Activated CD8-positive, alpha-beta T cell treated with anti-CD3 and anti-CD28 coated beads for 36 hours (primary cell): ENCODE data around the gene LGALS4. TPM values are rescaled to one million over a fixed set of nuclear protein-coding genes. Genes with fewer than 3 reads are reported as not detected.

Experiments used
- ATAC-seq: fragments of 200-7000 bp; cut with Tn5 transposase; one replicate; pipeline ENCODE4 v1.10.0; 2021; ENCODE audit warnings: mild to moderate bottlenecking, moderate library complexity
- CTCF ChIA-PET: fragments of 350-600 bp; sonication (Branson Sonifier 250); formaldehyde crosslinking; loops from one replicate; lab custom pipeline; 2021; ENCODE audit warnings: antibody characterized with exemption; lab: Charles Lee
- POLR2A ChIA-PET: fragments of 350-600 bp; sonication (Branson Sonifier 250); formaldehyde crosslinking; loops from one replicate; lab custom pipeline; 2021; ENCODE audit warnings: antibody characterized with exemption; lab: Charles Lee
- DNase-seq: peaks from one replicate; pipeline ENCODE4 v3.0.0-alpha.2; 2020
- H3K27ac Mint-ChIP-seq: one replicate; pipeline ENCODE4 v1.8.0; 2021; ENCODE audit warnings: mild to moderate bottlenecking, mixed read lengths
- H3K27me3 Mint-ChIP-seq: one replicate; pipeline ENCODE4 v1.8.0; 2021; ENCODE audit warnings: mixed read lengths
- H3K36me3 Mint-ChIP-seq: one replicate; pipeline ENCODE4 v1.8.0; 2021; ENCODE audit warnings: low read depth, mixed read lengths
- H3K4me1 Mint-ChIP-seq: one replicate; pipeline ENCODE4 v1.8.0; 2021; ENCODE audit warnings: low read depth, mixed read lengths
- H3K4me3 Mint-ChIP-seq: one replicate; pipeline ENCODE4 v1.8.0; 2021; ENCODE audit warnings: mild to moderate bottlenecking, moderate library complexity, mixed read lengths
- H3K9me3 Mint-ChIP-seq: one replicate; pipeline ENCODE4 v1.8.0; 2021; ENCODE audit warnings: mixed read lengths
- CTCF ChIP-seq: fragments of 200-600 bp; IDR thresholded peaks from one replicate; pipeline ENCODE4 v1.8.0; 2022; ENCODE audit warnings: antibody characterized with exemption, mild to moderate bottlenecking
- intact Hi-C: fragments of 100-400 bp; cut with micrococcal nuclease; formaldehyde crosslinking; loops from one replicate; pipeline ENCODE4 v1.10.0; 2022
- total RNA-seq, 2 experiments: library from RNA; stranded (reverse); gene quantifications; one replicate each; pipeline ENCODE4 v1.2.3, GENCODE V29; 2021

LGALS4 gene
- total RNA-seq, 2 experiments from 2014 or later: 0.29 to 0.72 TPM

DNA sequence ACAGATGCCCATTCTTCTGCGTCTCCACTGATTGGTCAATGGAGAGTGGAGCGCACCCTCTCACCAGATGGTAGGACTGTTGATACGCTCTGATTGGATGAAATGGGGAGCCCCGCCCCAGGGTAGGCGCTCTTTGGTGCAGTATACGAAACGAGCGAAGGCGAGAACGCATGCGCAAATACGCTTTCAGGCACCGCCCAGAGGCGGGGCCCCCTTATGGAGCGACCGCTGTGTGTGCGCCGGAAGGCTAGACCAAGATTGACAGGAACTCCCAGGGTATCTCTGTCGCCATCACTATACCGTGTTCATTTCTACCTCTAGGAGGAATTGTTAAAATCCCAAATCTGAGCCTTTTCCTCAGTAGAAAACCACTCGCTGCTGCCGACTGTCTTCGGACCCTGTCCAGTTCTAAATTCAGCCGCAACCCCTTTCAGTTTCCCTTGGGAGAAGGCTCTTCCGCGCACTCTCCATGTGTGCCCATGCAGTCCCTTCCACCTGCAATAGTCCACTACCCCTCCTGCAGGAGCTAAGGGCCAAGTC, 37.8 kb upstream of the LGALS4 start:
- H3K36me3 Mint-ChIP-seq: peaks cover 40% of the 10 kb centered on the region
- ATAC-seq: peak; percentile 81
- POLR2A ChIA-PET: interaction anchor here (0.7 to 7.2 kb wide), 7 partner anchors 8 to 231 kb away, joined by 3 to 152 read pairs (median 6); partner anchors contain the start of genes ECH1, EIF3K and RINL
- H3K4me1 Mint-ChIP-seq: peaks cover 37% of the 10 kb centered on the region
- H3K4me3 Mint-ChIP-seq: peak overlapping the region; percentile 97
- peak overlapping the region; percentile 99 for H3K27ac Mint-ChIP-seq
- no peaks in the 10 kb centered on the region for H3K27me3 Mint-ChIP-seq
- TF ChIP-seq CTCF: no peak
- H3K9me3 Mint-ChIP-seq: no peaks in the 10 kb centered on the region
- no peak for DNase-seq
- CTCF ChIA-PET: interaction anchor here (1.1 to 4.4 kb wide), 3 partner anchors 15 to 80 kb away, joined by 3 to 20 read pairs (median 4); partner anchors contain the start of genes MRPS12 and SARS2
- intact Hi-C loops: loop anchor here (5.0 kb wide), 1 partner anchor 82 kb away; the partner anchor contains the start of genes MRPS12 and SARS2

DNA sequence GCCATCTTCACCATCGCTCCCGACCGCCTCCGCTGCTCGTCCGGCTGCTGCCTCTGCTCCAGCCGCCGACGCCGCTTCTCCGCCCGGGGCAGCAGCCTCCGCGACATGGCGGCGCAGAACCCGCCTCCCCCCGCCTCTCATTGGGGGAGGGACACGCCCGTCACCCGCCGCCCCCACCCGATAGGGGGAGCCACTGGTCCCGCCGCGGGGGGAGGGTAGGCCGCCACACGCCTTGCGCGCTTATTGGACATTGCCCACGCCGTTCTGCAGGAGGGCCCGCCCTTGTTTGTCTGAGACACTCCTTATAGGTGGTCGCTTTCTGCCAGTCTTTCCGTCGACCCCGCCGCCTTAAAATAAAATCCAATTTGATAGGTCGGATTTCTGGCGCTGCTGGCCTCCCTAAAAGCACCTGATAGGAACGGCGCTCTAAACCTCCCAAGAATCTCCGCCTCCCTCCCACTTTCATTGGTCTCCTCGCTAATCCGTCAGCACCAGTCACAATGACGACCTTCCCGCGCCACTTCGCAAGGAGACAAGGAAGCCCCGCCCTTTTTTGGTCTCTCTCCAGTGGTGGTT, 37.2 kb upstream of the LGALS4 start, which contains the start of gene HNRNPL:
Gene HNRNPL (minus strand): TSS at position 127 of the 576 bp plus-strand sequence. CDS start 20 bp downstream, at position 107.
- TF ChIP-seq CTCF: no peak
- Mint-ChIP-seq H3K4me1 (peaks cover 40% of the 10 kb centered on the region), H3K9me3 (no peaks in the 10 kb centered on the region), H3K36me3 (peaks cover 44% of the 10 kb centered on the region), H3K27ac (peak within 1 kb of the TSS; percentile 99), H3K4me3 (peak within 1 kb of the TSS; percentile 97), H3K27me3 (no peaks in the 10 kb centered on the region)
- CTCF ChIA-PET: interaction anchor here (0.8 to 4.4 kb wide), 5 partner anchors 19 to 120 kb away, joined by 3 to 20 read pairs (median 7); partner anchors contain the start of genes MRPS12 and SARS2
- peak; percentile 71 for ATAC-seq
- POLR2A ChIA-PET: interaction anchor here (0.8 to 7.2 kb wide), 9 partner anchors 11 to 115 kb away, joined by 3 to 152 read pairs (median 6); partner anchors contain the start of genes ECH1 and RINL
- intact Hi-C loops: loop anchor here (5.0 to 10.0 kb wide), 2 partner anchors 82 to 115 kb away; partner anchors contain the start of genes MRPS12 and SARS2
- peak; percentile 100 for DNase-seq

DNA sequence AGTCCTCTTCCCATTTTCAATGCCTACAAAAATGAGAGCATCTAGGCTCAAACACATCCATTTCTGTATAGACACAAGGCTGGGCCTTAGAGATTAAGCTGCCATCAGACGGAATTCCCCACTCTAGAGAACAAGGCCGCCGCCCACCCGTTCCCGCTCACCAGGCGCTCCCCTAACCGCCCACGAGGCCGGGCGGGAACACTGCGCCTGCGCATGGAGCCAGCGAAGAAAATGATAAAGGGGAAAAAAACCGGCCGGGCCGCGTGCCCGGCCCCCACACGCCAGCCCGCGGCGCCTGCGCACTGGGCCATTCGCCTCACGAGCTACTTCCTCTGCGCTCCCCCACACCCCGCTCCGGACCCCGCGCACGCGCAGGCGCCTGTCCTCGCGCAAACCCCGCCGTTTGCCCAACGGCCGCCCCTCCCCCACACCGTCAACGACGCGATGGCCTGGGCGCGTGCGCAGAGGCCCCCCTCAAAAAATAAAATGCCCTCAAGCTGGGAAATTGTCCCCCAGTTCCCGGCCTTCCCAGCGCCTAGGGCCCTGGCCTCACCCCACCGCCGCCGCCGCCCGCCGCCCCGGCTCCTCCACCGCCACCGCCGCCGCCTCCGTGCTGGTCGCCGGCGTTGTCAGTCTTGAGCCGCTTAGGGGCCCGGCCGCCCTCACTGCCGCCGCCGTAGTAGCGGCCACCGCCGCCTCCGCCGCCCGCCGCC, 36.6 kb upstream of the LGALS4 start:
- peak overlapping the region; percentile 99 for H3K27ac Mint-ChIP-seq
- H3K9me3 Mint-ChIP-seq: no peaks in the 10 kb centered on the region
- DNase-seq (peak; percentile 99), ATAC-seq (peak; percentile 21)
- TF ChIP-seq CTCF: no peak
- peak overlapping the region; percentile 97 for H3K4me3 Mint-ChIP-seq
- intact Hi-C loops: loop anchor here (10.0 kb wide), 1 partner anchor 115 kb away; no protein-coding TSS in a partner anchor
- H3K4me1 Mint-ChIP-seq: peaks cover 43% of the 10 kb centered on the region
- H3K27me3 Mint-ChIP-seq: no peaks in the 10 kb centered on the region
- peaks cover 48% of the 10 kb centered on the region for H3K36me3 Mint-ChIP-seq
- ChIA-PET CTCF (interaction anchor here (0.5 to 2.8 kb wide), 7 partner anchors 9 to 507 kb away, joined by 3 to 13 read pairs (median 4); partner anchors contain the start of genes ECH1, MRPS12 and SARS2), POLR2A (interaction anchor here (0.6 to 7.2 kb wide), 14 partner anchors 9 to 336 kb away, joined by 3 to 152 read pairs (median 4); partner anchors contain the start of genes ECH1, MAP4K1 and RINL)

- Mint-ChIP-seq H3K36me3 (peaks cover 54% of the 10 kb centered on the region), H3K4me1 (peaks cover 49% of the 10 kb centered on the region), H3K27ac (peak overlapping the region; percentile 99), H3K4me3 (peak overlapping the region; percentile 97), H3K27me3 (no peaks in the 10 kb centered on the region), H3K9me3 (no peaks in the 10 kb centered on the region)
- TF ChIP-seq CTCF: no peak
- DNase-seq (no peak), ATAC-seq (no peak)
- intact Hi-C loops: loop anchor here (10.0 kb wide), 1 partner anchor 114 kb away; no protein-coding TSS in a partner anchor
- ChIA-PET POLR2A (interaction anchor here (0.6 to 7.2 kb wide), 18 partner anchors 9 to 335 kb away, joined by 3 to 152 read pairs (median 4); partner anchors contain the start of genes ECH1, MAP4K1 and RINL), CTCF (interaction anchor here (0.5 to 2.8 kb wide), 6 partner anchors 10 to 506 kb away, joined by 3 to 13 read pairs (median 4); partner anchors contain the start of genes ECH1, MRPS12 and SARS2)
Observed at GRCh38 chr19:38848299-38849146, 35.8 kb upstream of the LGALS4 start.
